Gastrocnemius medialis (tissue), 4 donors: ENCODE results near the gene MAPK8.

Experiments
- CTCF ChIP-seq, 5 experiments: fragments of 450-650 bp in 3 of 5; fragments of 200-600 bp in 2 of 5; sonication (generic) in 2 of 5; IDR thresholded peaks in 4 of 5; conservative IDR thresholded peaks in 1 of 5; 1 replicate in 4 of 5; 2 replicates in 1 of 5; pipeline ENCODE4 v1.5.1; 2016 to 2019; ENCODE audit warnings: antibody characterized with exemption in 5 of 5, mild to moderate bottlenecking in 3 of 5, moderate library complexity in 3 of 5
- POLR2A ChIP-seq, 2 donors: fragments of 450-650 bp; IDR thresholded peaks; one replicate each; pipeline ENCODE4 v1.6.1; 2017; ENCODE audit warnings: antibody characterized with exemption in 2 of 2, mild to moderate bottlenecking in 2 of 2, moderate library complexity in 2 of 2

- TF ChIP-seq CTCF (IDR thresholded peaks at IDR 0.05 in 4 of 5, conservative IDR thresholded peaks at IDR 0.05 in 1 of 5) (no peak), POLR2A (IDR thresholded peaks at IDR 0.05) (no peak)
These were observed 51.2 kb downstream of the MAPK8 start for GRCh38 chr10:48357631-48358030.
